IPS DF 4.7 (cell line): ENCODE data around the gene CAPS.

Experiments
- DNase-seq: peaks from one replicate; pipeline ENCODE4 v3.0.0-alpha.2; 2013; ENCODE audit warnings: low spot score; ENCODE audit errors: extremely low read depth

Gene CAPS

GRCh38 chr19:5891938-5892771 is 21.9 kb upstream of the CAPS start:
- DNase-seq, result no peak

GRCh38 chr19:5892772-5893275 is 21.2 kb upstream of the CAPS start:
- DNase-seq, result no peak

- DNase-seq, result no peak
These were observed 20.7 kb upstream of the CAPS start for GRCh38 chr19:5893296-5893903.

- DNase-seq, result no peak
These were observed 19.9 kb upstream of the CAPS start for GRCh38 chr19:5893907-5894703.

GRCh38 chr19:5894704-5895349 is 19.2 kb upstream of the CAPS start:
- no peak for DNase-seq

GRCh38 chr19:5895409-5895808 is 18.6 kb upstream of the CAPS start:
- no peak for DNase-seq

- no peak for DNase-seq
These were observed 18.2 kb upstream of the CAPS start for GRCh38 chr19:5895890-5896289.

GRCh38 chr19:5896365-5897076 is 17.5 kb upstream of the CAPS start:
- DNase-seq, result no peak

GRCh38 chr19:5897189-5897969 is 16.7 kb upstream of the CAPS start:
- no peak for DNase-seq

- DNase-seq, result no peak
These were observed 14.1 kb upstream of the CAPS start for GRCh38 chr19:5899728-5900526.

- no peak for DNase-seq
These were observed 13.1 kb upstream of the CAPS start for GRCh38 chr19:5900976-5901375.

- DNase-seq, result no peak
These were observed 10.9 kb upstream of the CAPS start for GRCh38 chr19:5903056-5903623.

- peak; percentile 51 for DNase-seq
These were observed 10.3 kb upstream of the CAPS start, which contains the start of gene NDUFA11 for GRCh38 chr19:5903624-5904351. Gene NDUFA11 (minus strand): TSS chr19:5903790. CDS start chr19:5903708, 82 bp downstream.

- peak; percentile 99 for DNase-seq
These were observed 9.5 kb upstream of the CAPS start, which contains the start of gene VMAC for GRCh38 chr19:5904352-5905113. Gene VMAC (plus strand): TSS chr19:5904872. CDS start chr19:5904891, 19 bp downstream.

- no peak for DNase-seq
These were observed 8.8 kb upstream of the CAPS start for GRCh38 chr19:5905114-5905778.

- DNase-seq, result no peak
These were observed 6.8 kb upstream of the CAPS start for GRCh38 chr19:5907241-5907640.
